Stimulated activated effector memory CD8-positive, alpha-beta T cell treated with anti-CD3 and anti-CD28 coated beads, Interleukin-12 subunit alpha, Interleukin-12 subunit beta, amount 100 ng/mL, for 72 hours (primary cell): ENCODE measurements around the gene RIMS4.

Source experiments
- ATAC-seq: fragments of 150-1000 bp; cut with Tn5 transposase; 2 replicates; pipeline ENCODE4 v1.10.0; 2021
- DNase-seq, 2 donors: peaks; one replicate each; pipeline ENCODE4 v3.0.0; 2021 to 2022; ENCODE audit warnings: low spot score in 2 of 2
- H3K27ac Mint-ChIP-seq: one replicate; pipeline ENCODE4 v1.8.0; 2022; ENCODE audit warnings: mild to moderate bottlenecking, mixed read lengths
- H3K36me3 Mint-ChIP-seq: one replicate; pipeline ENCODE4 v1.8.0; 2022; ENCODE audit warnings: mild to moderate bottlenecking, mixed read lengths
- H3K4me1 Mint-ChIP-seq: one replicate; pipeline ENCODE4 v1.8.0; 2022; ENCODE audit warnings: mixed read lengths
- H3K4me3 Mint-ChIP-seq: one replicate; pipeline ENCODE4 v1.8.0; 2022; ENCODE audit warnings: mild to moderate bottlenecking, mixed read lengths
- H3K9me3 Mint-ChIP-seq: one replicate; pipeline ENCODE4 v1.8.0; 2022; ENCODE audit warnings: mixed read lengths

The RIMS4 gene

DNA sequence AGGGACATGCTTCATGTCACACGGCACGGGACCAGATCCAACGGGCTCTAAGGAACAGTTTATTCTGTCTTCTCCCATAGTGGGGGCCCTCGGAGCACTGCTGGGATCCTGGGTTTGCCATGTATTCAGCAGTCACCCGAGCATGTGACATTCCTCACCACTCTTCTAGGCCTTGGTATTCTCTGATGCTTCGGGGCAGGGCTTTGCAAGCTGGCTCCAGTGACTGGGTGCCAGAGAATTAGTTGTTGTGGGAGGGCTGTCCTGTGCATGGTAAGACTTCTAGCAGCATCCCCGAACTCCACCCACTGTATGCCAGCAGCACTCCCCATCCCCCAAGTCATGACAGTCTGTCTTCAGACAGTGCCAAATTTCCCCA is 89.7 kb downstream of the RIMS4 start:
- Mint-ChIP-seq H3K4me1 (no peaks in the 10 kb centered on the region), H3K36me3 (no peaks in the 10 kb centered on the region), H3K27ac (no peak overlapping the region), H3K9me3 (no peaks in the 10 kb centered on the region), H3K4me3 (no peak overlapping the region)
- no peak for ATAC-seq
- no peak for DNase-seq

DNA sequence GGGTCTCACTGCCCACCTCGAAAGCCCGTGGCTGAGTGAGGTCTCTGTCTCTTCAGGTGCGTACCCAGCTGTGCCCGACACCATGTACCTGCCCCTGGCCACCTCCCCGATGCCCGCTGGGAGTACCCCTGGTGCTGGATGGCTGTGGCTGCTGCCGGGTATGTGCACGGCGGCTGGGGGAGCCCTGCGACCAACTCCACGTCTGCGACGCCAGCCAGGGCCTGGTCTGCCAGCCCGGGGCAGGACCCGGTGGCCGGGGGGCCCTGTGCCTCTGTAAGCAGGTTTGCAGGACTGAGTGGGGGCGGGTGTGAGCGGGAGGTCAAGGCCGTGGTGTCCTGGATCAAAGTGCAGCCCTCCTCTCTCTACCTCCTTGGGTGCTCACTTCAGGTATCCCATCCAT is 90.5 kb downstream of the RIMS4 start:
- H3K9me3 Mint-ChIP-seq, result no peaks in the 10 kb centered on the region
- no peaks in the 10 kb centered on the region for H3K4me1 Mint-ChIP-seq
- H3K36me3 Mint-ChIP-seq, result no peaks in the 10 kb centered on the region
- no peak for DNase-seq
- H3K27ac Mint-ChIP-seq, result no peak overlapping the region
- ATAC-seq, result no peak
- H3K4me3 Mint-ChIP-seq, result no peak overlapping the region

DNA sequence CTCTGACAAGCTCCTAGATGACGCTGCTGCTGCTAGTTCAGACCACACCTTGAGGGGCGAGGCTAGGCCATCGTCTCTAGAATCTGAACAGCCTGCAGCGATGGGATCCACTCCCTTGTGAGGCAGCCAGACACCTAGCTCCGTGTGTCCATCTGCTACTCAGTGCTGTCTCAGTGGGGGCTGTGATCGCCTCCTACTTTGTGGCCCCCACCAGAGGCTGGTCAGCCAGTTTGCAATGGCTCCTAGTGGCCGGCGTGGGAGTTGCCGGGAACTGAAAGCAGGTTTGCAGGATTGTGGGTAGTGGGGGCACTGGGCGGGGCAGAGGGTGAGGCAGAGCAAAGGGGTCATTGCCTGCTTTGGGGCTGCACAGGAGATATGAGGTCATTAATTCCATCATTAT is 92.4 kb downstream of the RIMS4 start:
- DNase-seq, result no peak

DNA sequence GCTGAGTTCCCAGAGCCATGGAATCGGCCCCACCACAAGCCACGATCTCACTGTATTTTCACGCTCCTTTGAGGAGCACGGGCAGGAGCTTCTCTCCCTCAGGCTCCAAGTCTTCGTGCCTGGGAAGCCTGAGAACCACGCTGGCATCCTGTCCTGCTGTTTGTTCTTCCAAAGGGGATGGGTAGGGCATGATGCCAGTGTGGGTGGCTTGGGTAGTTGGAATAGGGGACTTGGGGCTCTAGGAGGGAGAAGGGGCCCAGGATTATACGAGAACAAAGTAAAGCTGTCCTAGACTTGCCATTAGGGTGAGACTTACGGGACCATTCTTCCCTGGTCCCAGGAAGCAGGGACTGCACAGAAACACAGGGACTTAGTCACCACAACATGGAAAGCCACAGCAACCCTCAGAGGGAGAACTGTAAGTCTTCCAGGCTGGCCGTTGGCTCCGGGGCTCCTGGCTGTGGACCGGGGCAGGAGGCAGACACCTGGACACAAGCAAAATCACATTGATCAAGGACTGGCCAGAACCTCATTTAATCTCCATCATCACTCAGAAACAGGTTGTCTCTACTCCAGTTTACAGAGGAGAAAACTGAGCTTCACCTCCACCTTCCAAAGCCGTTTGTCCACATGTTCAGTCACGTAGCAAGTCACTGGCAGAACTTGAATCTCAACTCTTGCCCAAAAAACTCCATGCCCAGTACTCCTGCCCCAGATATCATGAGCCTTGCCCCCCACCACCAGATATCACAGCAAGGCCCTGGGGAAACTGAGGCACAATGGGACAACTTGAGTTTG is 93.8 kb downstream of the RIMS4 start:
- DNase-seq, result no peak

More for the DNA sequence above, 92.4 kb downstream of the RIMS4 start:
- Mint-ChIP-seq H3K36me3 (no peaks in the 10 kb centered on the region), H3K4me3 (no peak overlapping the region), H3K9me3 (no peaks in the 10 kb centered on the region), H3K27ac (no peak overlapping the region), H3K4me1 (no peaks in the 10 kb centered on the region)
- no peak for ATAC-seq

GRCh38 chr20:44715499-44716308 is 94.6 kb downstream of the RIMS4 start:
- Mint-ChIP-seq H3K4me1 (no peaks in the 10 kb centered on the region), H3K4me3 (no peak overlapping the region), H3K9me3 (no peaks in the 10 kb centered on the region), H3K36me3 (no peaks in the 10 kb centered on the region), H3K27ac (no peak overlapping the region)
- ATAC-seq, result no peak
- DNase-seq, result no peak

More for the DNA sequence above, 93.8 kb downstream of the RIMS4 start:
- Mint-ChIP-seq H3K4me1 (no peaks in the 10 kb centered on the region), H3K9me3 (no peaks in the 10 kb centered on the region), H3K36me3 (no peaks in the 10 kb centered on the region), H3K27ac (no peak overlapping the region), H3K4me3 (no peak overlapping the region)
- no peak for ATAC-seq

- Mint-ChIP-seq H3K36me3 (no peaks in the 10 kb centered on the region), H3K4me3 (no peak within 1 kb of the TSS), H3K4me1 (no peaks in the 10 kb centered on the region), H3K27ac (no peak within 1 kb of the TSS), H3K9me3 (no peaks in the 10 kb centered on the region)
- ATAC-seq (no peak), DNase-seq (no peak)
Measured at GRCh38 chr20:44714701-44715498, 95.4 kb downstream of the RIMS4 start, which contains the start of gene CCN5. CCN5 (plus strand) TSS chr20:44715369; CDS start chr20:44715391, 22 bp downstream.

- ATAC-seq (no peak), DNase-seq (no peak)
- no peaks in the 10 kb centered on the region for H3K36me3 Mint-ChIP-seq
- no peak overlapping the region for H3K4me3 Mint-ChIP-seq
- H3K4me1 Mint-ChIP-seq, result no peaks in the 10 kb centered on the region
- no peaks in the 10 kb centered on the region for H3K9me3 Mint-ChIP-seq
- no peak overlapping the region for H3K27ac Mint-ChIP-seq
Measured at GRCh38 chr20:44714102-44714700, 96.1 kb downstream of the RIMS4 start.

DNA sequence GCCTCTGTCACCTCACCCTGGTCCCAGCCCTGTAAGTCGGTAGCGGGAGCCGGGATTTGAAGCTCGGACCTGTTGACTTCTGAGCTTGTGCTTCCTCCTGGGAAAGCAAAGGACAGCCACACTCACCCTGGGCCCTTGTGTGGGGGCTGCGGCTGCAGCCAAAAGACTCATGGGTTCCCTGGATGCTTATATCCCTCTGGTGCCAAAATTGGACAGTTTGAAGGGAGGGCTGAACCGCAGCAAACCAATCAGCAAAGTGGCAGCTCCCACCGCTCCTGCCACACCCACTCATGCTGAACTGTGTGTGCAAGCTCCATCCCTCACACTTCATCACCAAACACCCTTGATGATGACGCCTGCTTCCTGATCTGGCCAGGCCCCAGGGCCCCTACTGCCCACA is 99.1 kb downstream of the RIMS4 start:
- Mint-ChIP-seq H3K9me3 (no peaks in the 10 kb centered on the region), H3K36me3 (no peaks in the 10 kb centered on the region), H3K4me3 (no peak overlapping the region), H3K27ac (no peak overlapping the region), H3K4me1 (no peaks in the 10 kb centered on the region)
- no peak for DNase-seq
- no peak for ATAC-seq

GRCh38 chr20:44709797-44710196 is 100.5 kb downstream of the RIMS4 start:
- H3K4me1 Mint-ChIP-seq, result no peaks in the 10 kb centered on the region
- ATAC-seq, result no peak

GRCh38 chr20:44709380-44709779 is 101.0 kb downstream of the RIMS4 start:
- no peak overlapping the region for H3K27ac Mint-ChIP-seq
- DNase-seq (no peak), ATAC-seq (no peak)
- H3K4me3 Mint-ChIP-seq, result no peak overlapping the region
- H3K4me1 Mint-ChIP-seq, result no peaks in the 10 kb centered on the region
- H3K36me3 Mint-ChIP-seq, result no peaks in the 10 kb centered on the region
- no peaks in the 10 kb centered on the region for H3K9me3 Mint-ChIP-seq

More at GRCh38 chr20:44709797-44710196, 100.5 kb downstream of the RIMS4 start:
- Mint-ChIP-seq H3K27ac (no peak overlapping the region), H3K36me3 (no peaks in the 10 kb centered on the region), H3K4me3 (no peak overlapping the region), H3K9me3 (no peaks in the 10 kb centered on the region)
- no peak for DNase-seq

DNA sequence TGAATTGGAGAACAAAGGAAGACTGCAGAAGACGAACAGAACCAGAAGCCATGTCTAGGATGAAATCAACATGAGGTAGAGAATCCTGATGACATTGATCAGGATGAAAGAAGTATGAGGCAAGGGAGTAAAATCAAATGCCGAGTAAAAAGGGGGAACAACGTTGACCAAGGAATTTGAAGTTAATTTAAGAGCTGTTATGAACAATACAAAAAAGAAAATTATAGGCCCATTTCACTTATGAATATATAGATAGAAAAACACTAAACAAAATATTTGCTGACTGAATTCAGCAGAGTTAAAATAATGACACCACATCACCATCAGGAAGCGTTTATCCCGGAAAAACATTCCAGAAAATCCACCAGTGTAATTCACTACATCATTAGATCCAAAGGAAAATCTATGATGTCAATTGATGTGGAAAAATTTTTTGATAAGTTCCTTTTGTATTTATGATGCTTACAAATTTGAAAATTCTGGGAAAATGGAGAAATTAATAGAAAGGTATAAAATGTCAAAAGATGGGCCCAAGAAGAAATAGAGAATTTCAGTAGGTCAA is 103.2 kb downstream of the RIMS4 start:
- H3K9me3 Mint-ChIP-seq, result no peaks in the 10 kb centered on the region
- H3K27ac Mint-ChIP-seq, result no peak overlapping the region
- DNase-seq, result no peak
- ATAC-seq, result no peak
- no peaks in the 10 kb centered on the region for H3K36me3 Mint-ChIP-seq
- no peak overlapping the region for H3K4me3 Mint-ChIP-seq
- no peaks in the 10 kb centered on the region for H3K4me1 Mint-ChIP-seq

DNA sequence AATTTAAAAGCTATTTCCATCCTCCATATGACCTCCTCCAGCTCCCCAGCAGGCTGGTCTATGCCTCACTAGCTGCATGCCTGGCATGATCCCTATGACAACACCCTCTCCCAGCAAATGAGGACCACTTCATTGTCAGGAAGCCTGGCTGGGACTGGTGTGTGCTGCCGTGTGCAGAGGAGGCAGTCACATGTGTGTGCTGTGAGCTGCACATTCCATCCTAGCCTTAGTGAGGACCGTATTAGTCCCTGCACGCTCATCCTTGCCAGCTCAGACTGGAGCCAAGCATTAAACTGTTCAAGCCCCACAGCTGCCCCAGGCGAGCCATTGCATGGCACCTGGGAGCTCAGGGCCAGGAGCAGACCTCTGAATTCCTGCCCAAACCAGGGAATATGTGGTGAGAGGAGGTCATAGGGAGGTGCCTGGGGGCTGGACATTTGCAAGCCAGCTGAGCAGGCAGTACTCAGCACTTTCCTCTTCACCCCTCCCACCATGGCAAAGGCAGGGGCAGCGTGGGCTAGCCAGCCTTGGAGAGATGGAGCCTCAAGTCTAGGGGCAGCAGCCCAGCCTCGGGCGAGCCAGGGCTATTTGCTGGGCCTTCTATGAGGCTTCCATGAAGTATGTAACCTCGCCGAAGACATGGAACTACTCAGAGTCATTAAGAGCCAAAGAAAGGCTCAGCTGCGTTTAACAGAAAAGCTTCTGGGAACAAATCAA is 103.9 kb downstream of the RIMS4 start:
- H3K4me3 Mint-ChIP-seq, result no peak overlapping the region
- H3K27ac Mint-ChIP-seq, result no peak overlapping the region
- DNase-seq, result no peak
- no peaks in the 10 kb centered on the region for H3K9me3 Mint-ChIP-seq
- no peaks in the 10 kb centered on the region for H3K4me1 Mint-ChIP-seq
- no peaks in the 10 kb centered on the region for H3K36me3 Mint-ChIP-seq
- ATAC-seq, result peak; percentile 21

- H3K4me1 Mint-ChIP-seq, result no peaks in the 10 kb centered on the region
- H3K36me3 Mint-ChIP-seq, result no peaks in the 10 kb centered on the region
- H3K9me3 Mint-ChIP-seq, result no peaks in the 10 kb centered on the region
- DNase-seq (no peak), ATAC-seq (no peak)
- H3K27ac Mint-ChIP-seq, result no peak overlapping the region
- no peak overlapping the region for H3K4me3 Mint-ChIP-seq
Measured at GRCh38 chr20:44705364-44706094, 104.8 kb downstream of the RIMS4 start.

DNA sequence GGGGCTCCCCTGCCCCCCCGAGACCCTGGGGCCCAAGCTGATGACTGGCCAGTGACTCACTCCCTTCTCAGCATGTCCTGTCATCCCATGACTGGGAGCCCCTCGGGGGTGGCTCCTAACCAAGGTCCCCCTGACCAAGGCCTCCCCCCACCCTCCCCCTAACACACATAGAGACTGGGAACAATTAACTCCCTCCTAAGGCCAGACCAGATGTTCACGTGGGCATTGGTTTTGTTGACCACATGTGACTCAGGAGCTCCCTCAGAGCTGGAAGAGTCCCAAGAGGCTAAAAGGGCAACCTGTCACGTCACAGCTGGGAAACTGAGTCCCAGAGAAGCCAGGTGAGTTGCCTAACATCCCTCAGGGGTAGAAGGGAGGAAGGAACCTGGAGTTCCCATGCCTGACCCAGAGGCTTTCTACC is 105.8 kb downstream of the RIMS4 start:
- H3K36me3 Mint-ChIP-seq, result no peaks in the 10 kb centered on the region
- no peak for ATAC-seq
- DNase-seq, result no peak
- no peaks in the 10 kb centered on the region for H3K4me1 Mint-ChIP-seq
- no peak overlapping the region for H3K27ac Mint-ChIP-seq
- no peaks in the 10 kb centered on the region for H3K9me3 Mint-ChIP-seq
- H3K4me3 Mint-ChIP-seq, result no peak overlapping the region
